ENCODE data around the gene OGFR.

OGFR gene

DNA sequence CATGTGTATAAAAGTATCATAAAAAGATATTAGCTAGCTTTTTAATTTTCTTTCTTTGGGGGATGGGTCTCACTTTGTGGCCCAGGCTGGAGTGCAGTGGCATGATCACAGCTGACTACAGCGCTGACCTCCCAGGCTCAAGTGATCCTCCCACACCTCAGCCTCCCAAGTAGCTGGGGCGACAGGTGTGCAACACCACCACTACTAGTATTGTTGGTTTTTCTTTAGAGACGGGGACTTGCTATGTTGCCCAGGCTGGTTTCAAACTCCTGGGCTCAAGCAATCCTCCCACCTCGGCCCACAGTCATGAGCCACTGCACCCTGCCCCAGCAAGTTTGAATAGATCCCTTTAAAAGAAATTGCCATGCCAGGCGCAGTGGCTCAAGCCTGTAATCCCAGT, 50.5 kb downstream of the OGFR start:
- H3K36me3 ChIP-seq (ENCODE audit: control insufficient read depth, insufficient read depth, low read length, severe bottlenecking): peaks cover 36% of the 10 kb centered on the region

DNA sequence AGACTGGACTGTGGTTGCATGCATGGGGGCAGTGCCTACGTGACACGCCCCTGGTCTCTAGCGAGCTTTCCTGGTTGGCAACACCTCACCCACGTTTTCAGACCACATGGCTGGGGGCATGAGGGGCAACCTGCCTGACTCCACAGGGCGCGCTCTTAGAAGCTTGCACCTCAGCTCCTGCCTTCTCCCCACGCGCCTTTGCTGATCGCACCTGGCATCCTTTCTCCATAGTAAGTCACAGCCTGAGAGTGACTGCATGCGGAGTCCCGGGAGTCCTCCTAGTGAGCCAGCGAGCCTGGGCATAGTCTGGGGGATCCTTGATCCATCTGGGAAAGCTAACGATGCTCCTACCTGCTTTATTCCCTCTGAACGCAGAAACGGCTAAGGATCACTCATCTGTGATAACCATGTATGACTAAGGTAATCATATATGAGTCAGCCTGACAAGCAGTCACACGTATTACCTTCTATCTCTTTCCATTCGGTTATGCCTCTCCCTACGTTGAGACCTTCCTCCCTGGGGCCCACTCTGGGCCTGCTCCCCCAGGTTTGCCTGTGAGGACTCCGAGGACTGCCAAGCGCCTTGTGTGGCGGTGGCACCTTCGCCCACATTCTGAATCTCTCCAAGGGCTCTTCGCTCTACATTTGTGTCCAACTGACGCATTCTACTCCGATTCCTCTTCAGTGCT, 52.4 kb downstream of the OGFR start:
- peaks cover 36% of the 10 kb centered on the region for H3K36me3 ChIP-seq (ENCODE audit: control insufficient read depth, insufficient read depth, low read length, severe bottlenecking)
- no peak overlapping the region for H3K4me3 ChIP-seq (ENCODE audit: low read length)
- H3K9ac ChIP-seq (ENCODE audit: low read length): no peak overlapping the region
- no peaks in the 10 kb centered on the region for H3K9me3 ChIP-seq (ENCODE audit: control insufficient read depth, low read length)
- H3K27me3 ChIP-seq (replicated peaks; ENCODE audit: control insufficient read depth, insufficient read depth, low read length): no peaks in the 10 kb centered on the region
- H3K4me1 ChIP-seq (ENCODE audit: control insufficient read depth, insufficient read depth, low read length): peaks cover 10% of the 10 kb centered on the region
- DNase-seq (ENCODE audit: low read depth): no peak

More for the DNA sequence above, 50.5 kb downstream of the OGFR start:
- Histone ChIP-seq H3K9me3 (ENCODE audit: control insufficient read depth, low read length) (no peaks in the 10 kb centered on the region), H3K4me1 (ENCODE audit: control insufficient read depth, insufficient read depth, low read length) (peaks cover 3% of the 10 kb centered on the region), H3K4me3 (ENCODE audit: low read length) (no peak overlapping the region), H3K9ac (ENCODE audit: low read length) (no peak overlapping the region), H3K27me3 (replicated peaks; ENCODE audit: control insufficient read depth, insufficient read depth, low read length) (no peaks in the 10 kb centered on the region)
- DNase-seq (ENCODE audit: low read depth): no peak

DNA sequence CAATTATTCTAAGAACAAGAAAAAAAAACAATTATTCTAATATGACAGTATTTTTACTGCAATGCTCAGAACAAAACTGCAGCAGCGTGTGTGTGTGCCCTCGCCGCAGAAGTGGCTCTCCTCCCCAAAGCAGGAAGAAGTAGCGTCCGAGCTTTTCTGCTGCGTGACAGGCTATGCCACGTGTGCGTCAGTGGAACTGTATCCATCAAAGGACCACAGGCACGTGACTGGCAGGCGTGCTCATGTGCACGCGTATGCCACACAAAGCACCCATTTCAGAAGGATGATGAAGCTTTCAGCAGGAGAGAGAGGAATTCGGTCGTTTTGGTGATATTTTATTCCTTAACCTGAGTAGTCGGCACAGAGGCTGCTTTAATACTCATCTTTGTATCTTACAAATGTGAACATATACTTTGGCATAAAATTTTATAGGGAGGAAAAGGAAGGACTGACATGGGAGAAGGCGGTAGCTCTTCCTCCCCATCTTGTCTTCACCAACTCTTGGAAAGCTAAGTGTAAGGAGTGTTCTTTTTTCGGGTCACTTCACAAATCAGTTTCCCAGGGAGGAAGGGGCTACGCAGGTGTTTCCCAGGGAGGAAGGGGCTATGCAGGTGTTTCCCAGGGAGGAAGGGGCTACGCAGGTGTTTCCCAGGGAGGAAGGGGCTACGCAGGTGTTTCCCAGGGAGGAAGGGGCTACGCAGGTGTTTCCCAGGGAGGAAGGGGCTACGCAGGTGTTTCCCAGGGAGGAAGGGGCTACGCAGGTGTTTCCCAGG, 53.6 kb downstream of the OGFR start:
- Histone ChIP-seq H3K9me3 (ENCODE audit: control insufficient read depth, low read length) (no peaks in the 10 kb centered on the region), H3K9ac (ENCODE audit: low read length) (no peak overlapping the region), H3K4me1 (ENCODE audit: control insufficient read depth, insufficient read depth, low read length) (peaks cover 20% of the 10 kb centered on the region), H3K27me3 (replicated peaks; ENCODE audit: control insufficient read depth, insufficient read depth, low read length) (no peaks in the 10 kb centered on the region), H3K4me3 (ENCODE audit: low read length) (no peak overlapping the region), H3K36me3 (ENCODE audit: control insufficient read depth, insufficient read depth, low read length, severe bottlenecking) (peaks cover 27% of the 10 kb centered on the region)
- no peak for DNase-seq (ENCODE audit: low read depth)

DNA sequence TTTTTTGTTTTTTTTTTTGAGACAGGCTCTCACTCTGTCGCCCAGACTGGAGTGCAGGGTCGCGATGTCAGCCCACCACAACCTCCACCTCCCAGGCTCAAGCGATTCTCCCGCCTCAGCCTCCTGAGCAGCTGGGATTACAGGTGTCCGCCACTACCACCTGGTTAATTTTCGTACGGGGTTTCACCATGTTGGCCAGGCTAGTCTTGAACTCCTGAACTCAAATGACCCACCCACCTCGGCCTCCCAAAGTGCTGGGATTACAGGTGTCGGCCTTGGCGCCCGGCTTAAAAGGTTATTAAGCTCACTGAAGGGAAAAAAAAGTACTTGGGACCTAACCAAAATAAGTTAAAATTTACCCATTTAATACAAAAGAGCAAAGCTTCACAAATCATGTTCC, 55.1 kb downstream of the OGFR start:
- peak overlapping the region; percentile 77 for H3K4me3 ChIP-seq (ENCODE audit: low read length)
- no peak for DNase-seq (ENCODE audit: low read depth)
- peaks cover 16% of the 10 kb centered on the region for H3K36me3 ChIP-seq (ENCODE audit: control insufficient read depth, insufficient read depth, low read length, severe bottlenecking)
- H3K27me3 ChIP-seq (replicated peaks; ENCODE audit: control insufficient read depth, insufficient read depth, low read length): no peaks in the 10 kb centered on the region
- peaks cover 20% of the 10 kb centered on the region for H3K4me1 ChIP-seq (ENCODE audit: control insufficient read depth, insufficient read depth, low read length)
- peaks cover 2% of the 10 kb centered on the region for H3K9me3 ChIP-seq (ENCODE audit: control insufficient read depth, low read length)
- H3K9ac ChIP-seq (ENCODE audit: low read length): peak overlapping the region; percentile 58

DNA sequence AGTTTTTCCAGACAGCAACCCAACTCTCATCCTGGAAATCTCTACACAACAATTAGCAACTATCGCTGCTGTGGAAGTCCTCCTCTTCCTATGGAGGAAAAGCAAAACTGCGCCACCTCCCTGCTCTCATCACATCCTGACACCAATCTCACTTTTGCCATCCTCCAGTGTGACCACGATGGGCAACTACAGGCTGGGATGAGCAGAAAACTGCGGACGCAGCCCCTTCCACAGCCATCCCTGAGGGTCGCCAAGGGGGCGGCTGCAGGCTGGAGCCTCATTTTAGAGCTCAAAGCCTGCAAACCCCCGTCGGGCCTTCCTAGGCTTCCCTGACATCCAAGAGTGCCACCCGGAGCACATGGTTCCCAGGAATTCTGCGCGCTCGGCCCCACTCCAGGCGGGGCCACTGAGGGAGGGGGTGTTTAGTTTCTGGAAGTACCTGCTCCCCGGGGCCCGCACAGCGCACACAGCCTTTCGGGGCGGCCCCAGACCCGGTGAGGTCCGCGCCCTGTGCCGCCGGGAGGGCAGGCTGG, 55.8 kb downstream of the OGFR start:
- DNase-seq (ENCODE audit: low read depth): peak; percentile 61
- no peaks in the 10 kb centered on the region for H3K27me3 ChIP-seq (replicated peaks; ENCODE audit: control insufficient read depth, insufficient read depth, low read length)
- H3K4me3 ChIP-seq (ENCODE audit: low read length): peak overlapping the region; percentile 77
- peaks cover 8% of the 10 kb centered on the region for H3K36me3 ChIP-seq (ENCODE audit: control insufficient read depth, insufficient read depth, low read length, severe bottlenecking)
- peaks cover 2% of the 10 kb centered on the region for H3K9me3 ChIP-seq (ENCODE audit: control insufficient read depth, low read length)
- H3K9ac ChIP-seq (ENCODE audit: low read length): peak overlapping the region; percentile 58
- H3K4me1 ChIP-seq (ENCODE audit: control insufficient read depth, insufficient read depth, low read length): peaks cover 20% of the 10 kb centered on the region

DNA sequence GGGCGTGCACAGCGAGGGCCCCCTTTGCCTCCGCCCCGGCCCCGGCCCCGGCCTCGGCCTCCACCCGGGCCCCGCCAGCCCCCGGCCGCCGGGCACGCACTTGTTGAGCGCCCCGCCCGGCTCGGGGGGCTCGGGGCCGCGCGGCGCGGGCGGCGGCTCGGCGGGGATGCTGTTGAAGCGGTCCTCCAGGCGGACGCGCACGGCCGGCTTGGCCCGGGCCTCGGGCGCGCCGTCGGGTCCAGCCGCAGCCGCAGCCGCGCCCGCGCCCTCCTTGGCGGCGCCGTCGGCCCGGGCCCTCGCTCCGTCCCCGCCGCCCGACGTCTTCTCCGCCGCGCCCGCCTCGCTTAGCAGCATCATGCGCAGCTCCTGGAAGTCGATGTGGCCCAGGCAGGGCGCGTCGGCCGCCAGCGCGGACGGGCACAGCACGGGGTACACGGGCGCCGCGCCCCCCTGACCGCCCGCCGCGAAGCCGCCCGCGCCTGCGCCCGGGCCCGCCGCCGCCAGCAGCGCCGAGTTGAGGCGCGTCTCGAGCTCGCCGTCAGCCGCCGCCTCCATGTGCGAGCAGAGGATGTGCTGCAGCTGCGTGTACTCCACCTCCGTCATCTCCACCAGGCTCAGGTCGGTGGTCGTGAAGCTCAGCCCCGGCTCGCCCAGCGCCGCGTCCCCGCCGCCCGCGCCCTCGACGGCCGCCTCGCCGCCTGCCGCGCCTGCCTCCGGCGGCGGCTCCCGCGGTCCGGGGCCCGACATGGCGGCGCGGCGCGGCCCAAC, 56.5 kb downstream of the OGFR start:
- Histone ChIP-seq H3K4me3 (ENCODE audit: low read length) (peak overlapping the region; percentile 79), H3K36me3 (ENCODE audit: control insufficient read depth, insufficient read depth, low read length, severe bottlenecking) (peaks cover 8% of the 10 kb centered on the region), H3K27me3 (replicated peaks; ENCODE audit: control insufficient read depth, insufficient read depth, low read length) (no peaks in the 10 kb centered on the region), H3K9me3 (ENCODE audit: control insufficient read depth, low read length) (peaks cover 2% of the 10 kb centered on the region), H3K4me1 (ENCODE audit: control insufficient read depth, insufficient read depth, low read length) (peaks cover 20% of the 10 kb centered on the region), H3K9ac (ENCODE audit: low read length) (peak overlapping the region; percentile 60)
- peak; percentile 69 for DNase-seq (ENCODE audit: low read depth)

DNA sequence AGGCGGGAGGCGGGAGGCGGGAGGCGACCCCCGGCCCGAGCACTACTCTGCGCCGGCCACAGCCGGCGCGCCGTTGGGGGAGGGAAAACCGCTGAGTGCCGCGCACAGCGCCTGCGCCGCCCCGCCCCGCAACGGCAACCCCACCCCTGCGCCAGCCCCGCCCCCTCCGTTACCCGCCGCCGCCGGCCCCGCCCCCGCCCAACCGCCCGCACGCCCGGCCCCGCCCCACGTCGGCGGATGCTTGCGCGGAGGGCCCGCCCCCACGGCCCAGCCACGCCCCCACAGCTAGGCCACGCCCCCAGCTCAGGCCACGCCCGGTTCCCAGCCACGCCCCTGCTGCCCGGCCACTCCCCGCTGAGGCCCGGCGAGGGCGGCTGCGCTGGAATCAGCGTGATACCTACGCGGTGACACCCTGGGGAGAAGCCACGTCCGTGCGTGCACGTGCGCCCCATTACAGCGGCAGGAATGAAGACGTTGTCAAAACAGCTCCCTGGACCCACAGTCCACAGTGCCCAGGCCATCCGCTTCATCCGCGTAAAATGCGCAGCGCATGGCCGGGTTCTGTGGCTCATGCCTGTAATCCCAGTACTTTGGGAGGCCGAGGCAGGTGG, 57.2 kb downstream of the OGFR start, which contains the start of gene TCFL5:
Gene TCFL5 (minus strand): TSS at position 97 of the 611 bp plus-strand sequence. CDS start 152 bp downstream, outside the sequence.
- Histone ChIP-seq H3K4me3 (ENCODE audit: low read length) (peak within 1 kb of the TSS; percentile 79), H3K4me1 (ENCODE audit: control insufficient read depth, insufficient read depth, low read length) (peaks cover 20% of the 10 kb centered on the region), H3K27me3 (replicated peaks; ENCODE audit: control insufficient read depth, insufficient read depth, low read length) (no peaks in the 10 kb centered on the region), H3K36me3 (ENCODE audit: control insufficient read depth, insufficient read depth, low read length, severe bottlenecking) (peaks cover 5% of the 10 kb centered on the region), H3K9ac (ENCODE audit: low read length) (peak within 1 kb of the TSS; percentile 66), H3K9me3 (ENCODE audit: control insufficient read depth, low read length) (peaks cover 2% of the 10 kb centered on the region)
- peak; percentile 95 for DNase-seq (ENCODE audit: low read depth)
